Liver (tissue), 3 donors: ENCODE results near the gene MAGI1.

ENCODE experiments used
- EGR1 ChIP-seq, 2 donors: IDR thresholded peaks; 2 replicates each; pipeline ENCODE4 v1.6.1; 2016 to 2018; ENCODE audit warnings: antibody characterized with exemption in 2 of 2, low read depth in 2 of 2
- FOXA1 ChIP-seq: IDR thresholded peaks from 2 replicates; pipeline ENCODE4 v1.6.1; 2016; ENCODE audit warnings: antibody characterized with exemption
- HNF4A ChIP-seq, 2 donors: conservative IDR thresholded peaks; 2 replicates each; pipeline ENCODE4 v1.6.1; 2016; ENCODE audit warnings: antibody characterized with exemption in 2 of 2, mild to moderate bottlenecking in 2 of 2
- HNF4G ChIP-seq: IDR thresholded peaks from 2 replicates; pipeline ENCODE4 v1.6.1; 2016; ENCODE audit warnings: antibody characterized with exemption
- JUND ChIP-seq, 2 donors: IDR thresholded peaks; 2 replicates each; pipeline ENCODE4 v1.6.1; 2016; ENCODE audit warnings: antibody characterized with exemption in 2 of 2
- RAD21 ChIP-seq, 2 donors: IDR thresholded peaks; 2 replicates each; pipeline ENCODE4 v1.6.1; 2016; ENCODE audit warnings: antibody characterized with exemption in 2 of 2, mild to moderate bottlenecking in 2 of 2
- RXRA ChIP-seq, 2 donors: IDR thresholded peaks; 2 replicates each; pipeline ENCODE4 v1.6.1; 2017 to 2018; ENCODE audit warnings: antibody characterized with exemption in 2 of 2, mild to moderate bottlenecking in 1 of 2
- SP1 ChIP-seq: IDR thresholded peaks from 2 replicates; pipeline ENCODE4 v1.6.1; 2018; ENCODE audit warnings: antibody characterized with exemption, mild to moderate bottlenecking
- TAF1 ChIP-seq: conservative IDR thresholded peaks from 2 replicates; pipeline ENCODE4 v1.6.1; 2016; ENCODE audit warnings: antibody characterized with exemption, mild to moderate bottlenecking
- YY1 ChIP-seq: IDR thresholded peaks from 2 replicates; pipeline ENCODE4 v1.6.1; 2016; ENCODE audit warnings: antibody characterized with exemption, mild to moderate bottlenecking
- TF ChIP-seq, protein P1 (sequence below): fragments of 150-350 bp; IDR thresholded peaks from 2 replicates; pipeline ENCODE4 v1.5.1; 2017; ENCODE audit warnings: improper control_type of control experiment, low read depth, low read length; ENCODE audit not compliant: missing input control
- TF ChIP-seq, protein P2 (sequence below): IDR thresholded peaks from 2 replicates; pipeline ENCODE4 v1.6.1; 2016; ENCODE audit warnings: antibody characterized with exemption, mild to moderate bottlenecking
- TF ChIP-seq, protein P3 (sequence below): IDR thresholded peaks from 2 replicates; pipeline ENCODE4 v1.6.1; 2016; ENCODE audit warnings: antibody characterized with exemption
- TF ChIP-seq, protein P4 (sequence below): IDR thresholded peaks from 2 replicates; pipeline ENCODE4 v1.6.1; 2016; ENCODE audit warnings: antibody characterized with exemption
- donor health status: healthy.
- donor health status: healthy.

DNA sequence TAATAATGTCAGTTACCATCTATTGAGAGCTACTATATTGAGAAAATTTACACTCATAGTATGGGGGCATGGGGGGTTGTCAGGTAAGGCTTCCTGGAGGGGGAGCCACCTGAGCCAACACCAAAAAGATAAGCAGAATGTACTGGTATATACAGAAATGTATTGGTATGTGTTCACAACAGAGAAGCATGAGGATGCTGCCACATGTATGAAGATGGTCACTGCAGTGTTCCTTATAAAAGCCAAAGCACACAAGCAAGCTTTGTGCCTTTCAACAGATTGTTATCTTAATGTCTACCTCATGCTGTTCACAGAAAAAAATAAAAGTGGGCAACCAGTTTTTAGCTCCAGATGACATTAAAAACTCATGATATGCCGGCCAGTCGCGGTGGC, 149.0 kb downstream of the MAGI1 start:
- TF ChIP-seq, protein P1, sequence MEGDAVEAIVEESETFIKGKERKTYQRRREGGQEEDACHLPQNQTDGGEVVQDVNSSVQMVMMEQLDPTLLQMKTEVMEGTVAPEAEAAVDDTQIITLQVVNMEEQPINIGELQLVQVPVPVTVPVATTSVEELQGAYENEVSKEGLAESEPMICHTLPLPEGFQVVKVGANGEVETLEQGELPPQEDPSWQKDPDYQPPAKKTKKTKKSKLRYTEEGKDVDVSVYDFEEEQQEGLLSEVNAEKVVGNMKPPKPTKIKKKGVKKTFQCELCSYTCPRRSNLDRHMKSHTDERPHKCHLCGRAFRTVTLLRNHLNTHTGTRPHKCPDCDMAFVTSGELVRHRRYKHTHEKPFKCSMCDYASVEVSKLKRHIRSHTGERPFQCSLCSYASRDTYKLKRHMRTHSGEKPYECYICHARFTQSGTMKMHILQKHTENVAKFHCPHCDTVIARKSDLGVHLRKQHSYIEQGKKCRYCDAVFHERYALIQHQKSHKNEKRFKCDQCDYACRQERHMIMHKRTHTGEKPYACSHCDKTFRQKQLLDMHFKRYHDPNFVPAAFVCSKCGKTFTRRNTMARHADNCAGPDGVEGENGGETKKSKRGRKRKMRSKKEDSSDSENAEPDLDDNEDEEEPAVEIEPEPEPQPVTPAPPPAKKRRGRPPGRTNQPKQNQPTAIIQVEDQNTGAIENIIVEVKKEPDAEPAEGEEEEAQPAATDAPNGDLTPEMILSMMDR, result no peak
- TF ChIP-seq HNF4A (conservative IDR thresholded peaks at IDR 0.05), result no peak
- TF ChIP-seq EGR1 (IDR thresholded peaks at IDR 0.05; ENCODE audit: low read depth in 2 of 2), result no peak
- no peak for TF ChIP-seq YY1
- no peak for TF ChIP-seq JUND (IDR thresholded peaks at IDR 0.05)
- TF ChIP-seq, protein P2, sequence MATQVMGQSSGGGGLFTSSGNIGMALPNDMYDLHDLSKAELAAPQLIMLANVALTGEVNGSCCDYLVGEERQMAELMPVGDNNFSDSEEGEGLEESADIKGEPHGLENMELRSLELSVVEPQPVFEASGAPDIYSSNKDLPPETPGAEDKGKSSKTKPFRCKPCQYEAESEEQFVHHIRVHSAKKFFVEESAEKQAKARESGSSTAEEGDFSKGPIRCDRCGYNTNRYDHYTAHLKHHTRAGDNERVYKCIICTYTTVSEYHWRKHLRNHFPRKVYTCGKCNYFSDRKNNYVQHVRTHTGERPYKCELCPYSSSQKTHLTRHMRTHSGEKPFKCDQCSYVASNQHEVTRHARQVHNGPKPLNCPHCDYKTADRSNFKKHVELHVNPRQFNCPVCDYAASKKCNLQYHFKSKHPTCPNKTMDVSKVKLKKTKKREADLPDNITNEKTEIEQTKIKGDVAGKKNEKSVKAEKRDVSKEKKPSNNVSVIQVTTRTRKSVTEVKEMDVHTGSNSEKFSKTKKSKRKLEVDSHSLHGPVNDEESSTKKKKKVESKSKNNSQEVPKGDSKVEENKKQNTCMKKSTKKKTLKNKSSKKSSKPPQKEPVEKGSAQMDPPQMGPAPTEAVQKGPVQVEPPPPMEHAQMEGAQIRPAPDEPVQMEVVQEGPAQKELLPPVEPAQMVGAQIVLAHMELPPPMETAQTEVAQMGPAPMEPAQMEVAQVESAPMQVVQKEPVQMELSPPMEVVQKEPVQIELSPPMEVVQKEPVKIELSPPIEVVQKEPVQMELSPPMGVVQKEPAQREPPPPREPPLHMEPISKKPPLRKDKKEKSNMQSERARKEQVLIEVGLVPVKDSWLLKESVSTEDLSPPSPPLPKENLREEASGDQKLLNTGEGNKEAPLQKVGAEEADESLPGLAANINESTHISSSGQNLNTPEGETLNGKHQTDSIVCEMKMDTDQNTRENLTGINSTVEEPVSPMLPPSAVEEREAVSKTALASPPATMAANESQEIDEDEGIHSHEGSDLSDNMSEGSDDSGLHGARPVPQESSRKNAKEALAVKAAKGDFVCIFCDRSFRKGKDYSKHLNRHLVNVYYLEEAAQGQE, result no peak
- TF ChIP-seq FOXA1, result no peak
- TF ChIP-seq RAD21 (IDR thresholded peaks at IDR 0.05), result no peak
- TF ChIP-seq, protein P3, sequence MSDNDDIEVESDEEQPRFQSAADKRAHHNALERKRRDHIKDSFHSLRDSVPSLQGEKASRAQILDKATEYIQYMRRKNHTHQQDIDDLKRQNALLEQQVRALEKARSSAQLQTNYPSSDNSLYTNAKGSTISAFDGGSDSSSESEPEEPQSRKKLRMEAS, result no peak
- no peak for TF ChIP-seq SP1
- TF ChIP-seq TAF1, result no peak
- TF ChIP-seq, protein P4, sequence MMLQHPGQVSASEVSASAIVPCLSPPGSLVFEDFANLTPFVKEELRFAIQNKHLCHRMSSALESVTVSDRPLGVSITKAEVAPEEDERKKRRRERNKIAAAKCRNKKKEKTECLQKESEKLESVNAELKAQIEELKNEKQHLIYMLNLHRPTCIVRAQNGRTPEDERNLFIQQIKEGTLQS, result no peak
- no peak for TF ChIP-seq HNF4G
- no peak for TF ChIP-seq RXRA (IDR thresholded peaks at IDR 0.05)
